Brain microvascular endothelial cell (primary cell): Measurements from ENCODE around the gene CPN2.
A peak's percentile ranks its signal among the peaks of the same experiment; 100 is the strongest.

ENCODE experiments used
- DNase-seq: peaks from one replicate; pipeline ENCODE4 v3.0.0-alpha.2; 2020
- H3K27ac ChIP-seq: fragments of 250-450 bp; sonication (Bioruptor Pico); 2 replicates; pipeline ENCODE4 v1.5.1; 2020; ENCODE audit warnings: mild to moderate bottlenecking, moderate library complexity
- H3K27me3 ChIP-seq: fragments of 250-450 bp; sonication (Bioruptor Pico); replicated peaks from 2 replicates; pipeline ENCODE4 v1.5.1; 2020; ENCODE audit warnings: mild to moderate bottlenecking
- H3K36me3 ChIP-seq: fragments of 250-450 bp; sonication (Bioruptor Pico); replicated peaks from 2 replicates; pipeline ENCODE4 v1.5.1; 2020; ENCODE audit warnings: mild to moderate bottlenecking
- H3K4me3 ChIP-seq: 2 replicates; pipeline ENCODE4 v1.5.1; 2011; ENCODE audit warnings: low read depth, mild to moderate bottlenecking, control low read depth, low read length, moderate library complexity
- CTCF ChIP-seq: IDR thresholded peaks from 2 replicates; pipeline ENCODE4 v1.5.1; 2011; ENCODE audit warnings: low read depth, mild to moderate bottlenecking, moderate library complexity, low read length, control low read depth, inconsistent platforms; ENCODE audit errors: missing control alignments
- in situ Hi-C: cut with HindIII; loops from 2 replicates; pipeline ENCODE4 v1.10.0; 2017; ENCODE audit warnings: low sequenced_read_pairs, low pct_ligation_motif_present

CPN2 gene

GRCh38 chr3:194339840-194340239, 11.3 kb downstream of the CPN2 start:
- Histone ChIP-seq H3K27me3 (peaks cover 5% of the 10 kb centered on the region), H3K27ac (no peak overlapping the region), H3K4me3 (no peak overlapping the region), H3K36me3 (no peaks in the 10 kb centered on the region)
- in situ Hi-C loops = no loop called here
- TF ChIP-seq CTCF = no peak
- DNase-seq = no peak

- in situ Hi-C loops = no loop called here
- H3K27ac ChIP-seq = no peak overlapping the region
- H3K36me3 ChIP-seq = no peaks in the 10 kb centered on the region
- H3K4me3 ChIP-seq = no peak overlapping the region
- H3K27me3 ChIP-seq = peaks cover 5% of the 10 kb centered on the region
- DNase-seq = no peak
- peak; percentile 46 for TF ChIP-seq CTCF
Measured at GRCh38 chr3:194339356-194339755, 11.8 kb downstream of the CPN2 start.

GRCh38 chr3:194337965-194338753, 13.0 kb downstream of the CPN2 start:
- DNase-seq = no peak
- no peak overlapping the region for H3K27ac ChIP-seq
- no peak overlapping the region for H3K4me3 ChIP-seq
- H3K36me3 ChIP-seq = no peaks in the 10 kb centered on the region
- peaks cover 3% of the 10 kb centered on the region for H3K27me3 ChIP-seq
- in situ Hi-C loops = no loop called here
- TF ChIP-seq CTCF = no peak

GRCh38 chr3:194336601-194337355, 14.3 kb downstream of the CPN2 start:
- Histone ChIP-seq H3K4me3 (no peak overlapping the region), H3K27ac (no peak overlapping the region), H3K27me3 (no peaks in the 10 kb centered on the region), H3K36me3 (no peaks in the 10 kb centered on the region)
- DNase-seq = no peak
- in situ Hi-C loops = no loop called here
- no peak for TF ChIP-seq CTCF

GRCh38 chr3:194333981-194334320, 17.2 kb downstream of the CPN2 start:
- no peak overlapping the region for H3K27ac ChIP-seq
- TF ChIP-seq CTCF = no peak
- in situ Hi-C loops = no loop called here
- no peak overlapping the region for H3K4me3 ChIP-seq
- no peaks in the 10 kb centered on the region for H3K27me3 ChIP-seq
- DNase-seq = no peak
- no peaks in the 10 kb centered on the region for H3K36me3 ChIP-seq
